ENCODE data around the gene TBX2. TPM values are rescaled to one million over a fixed set of nuclear protein-coding genes. Genes with fewer than 3 reads are reported as not detected.
A peak's percentile ranks its signal among the peaks of the same experiment; 100 is the strongest.

TBX2 gene
- total and polyA plus RNA-seq, 9 of the 15 experiments (the other 6 are each of a cell fraction or from before 2014, with no cell fraction given), result 0.18 TPM; not detected in 8

DNA sequence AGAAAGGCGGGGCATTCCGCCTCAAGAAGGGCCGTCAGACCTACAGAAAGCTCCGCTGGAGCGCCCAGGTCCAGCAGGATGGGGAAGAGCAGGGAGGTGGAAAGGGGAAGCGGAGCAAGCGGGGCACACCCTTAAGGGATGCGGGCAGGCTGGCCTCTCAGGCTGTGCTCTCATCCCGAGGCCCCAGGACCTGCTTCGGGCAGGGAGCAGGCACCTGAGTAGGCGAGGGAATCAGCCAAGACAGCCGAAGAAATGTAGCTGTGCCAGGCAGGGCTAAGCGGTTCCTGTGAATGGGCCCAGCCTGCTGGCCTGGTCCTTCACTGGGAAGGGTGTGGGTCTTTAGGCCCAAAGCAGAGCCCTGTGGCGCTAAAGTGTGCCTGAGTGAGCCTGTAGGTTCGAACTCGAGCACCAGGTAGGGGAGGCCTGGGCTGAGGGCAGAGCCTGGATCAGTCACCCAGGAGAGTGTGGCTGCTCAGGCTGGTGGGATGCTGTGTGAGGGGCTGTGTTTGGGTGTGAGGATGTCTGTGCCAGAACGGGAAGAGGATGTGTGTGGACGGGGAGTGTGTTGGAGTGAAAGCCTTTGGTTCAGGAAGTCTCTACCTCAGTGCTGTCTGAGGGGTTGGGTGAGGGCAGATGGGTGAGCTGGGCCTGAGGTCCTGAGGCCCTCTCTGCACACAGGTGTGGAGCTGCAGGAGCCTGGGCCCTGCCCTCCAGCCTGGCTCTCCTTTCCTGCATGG lies 55.8 kb downstream of the TBX2 start:
- no peak overlapping the region for H2AFZ ChIP-seq (ENCODE audit: low read depth, low read length)
- H3K9me1 ChIP-seq (ENCODE audit: control insufficient read depth, insufficient read depth, low read length), result no peaks in the 10 kb centered on the region
- POLR2A ChIA-PET, result interaction anchor here (0.6 to 1.0 kb wide), 2 partner anchors 13 to 32 kb away, joined by 3 read pairs; no protein-coding TSS in a partner anchor
- H3K27me3 ChIP-seq (ENCODE audit: control insufficient read depth in 2 of 2, insufficient read depth in 2 of 2, low read length in 2 of 2), result peaks cover 34 to 79% of the 10 kb centered on the region in 2 experiments; a peak in 4 of 5 replicates
- in situ Hi-C loops (cut with MboI), result no loop called here
- H3K4me1 ChIP-seq (replicated peaks in 1 of 2; ENCODE audit: control insufficient read depth in 2 of 2, insufficient read depth in 2 of 2, low read length in 2 of 2), result peaks cover 0 to 35% of the 10 kb centered on the region in 2 experiments; a peak in 2 of 5 replicates
- H3K27ac ChIP-seq (ENCODE audit: extremely low read depth, low read depth, low read length), result no peak overlapping the region
- intact Hi-C loops (cut with micrococcal nuclease), result no loop called here
- DNase-seq (ENCODE audit: extremely low read depth in 1 of 4, low spot score in 3 of 4), result no peak
- no peaks in the 10 kb centered on the region for H4K20me1 ChIP-seq (replicated peaks; ENCODE audit: control insufficient read depth, insufficient read depth, low read length)
- no peaks in the 10 kb centered on the region for H3K79me2 ChIP-seq (ENCODE audit: control insufficient read depth, insufficient read depth, low read length)
- no peak overlapping the region for H3K4me2 ChIP-seq (ENCODE audit: insufficient read depth, low read length)
- TF ChIP-seq, protein P1, sequence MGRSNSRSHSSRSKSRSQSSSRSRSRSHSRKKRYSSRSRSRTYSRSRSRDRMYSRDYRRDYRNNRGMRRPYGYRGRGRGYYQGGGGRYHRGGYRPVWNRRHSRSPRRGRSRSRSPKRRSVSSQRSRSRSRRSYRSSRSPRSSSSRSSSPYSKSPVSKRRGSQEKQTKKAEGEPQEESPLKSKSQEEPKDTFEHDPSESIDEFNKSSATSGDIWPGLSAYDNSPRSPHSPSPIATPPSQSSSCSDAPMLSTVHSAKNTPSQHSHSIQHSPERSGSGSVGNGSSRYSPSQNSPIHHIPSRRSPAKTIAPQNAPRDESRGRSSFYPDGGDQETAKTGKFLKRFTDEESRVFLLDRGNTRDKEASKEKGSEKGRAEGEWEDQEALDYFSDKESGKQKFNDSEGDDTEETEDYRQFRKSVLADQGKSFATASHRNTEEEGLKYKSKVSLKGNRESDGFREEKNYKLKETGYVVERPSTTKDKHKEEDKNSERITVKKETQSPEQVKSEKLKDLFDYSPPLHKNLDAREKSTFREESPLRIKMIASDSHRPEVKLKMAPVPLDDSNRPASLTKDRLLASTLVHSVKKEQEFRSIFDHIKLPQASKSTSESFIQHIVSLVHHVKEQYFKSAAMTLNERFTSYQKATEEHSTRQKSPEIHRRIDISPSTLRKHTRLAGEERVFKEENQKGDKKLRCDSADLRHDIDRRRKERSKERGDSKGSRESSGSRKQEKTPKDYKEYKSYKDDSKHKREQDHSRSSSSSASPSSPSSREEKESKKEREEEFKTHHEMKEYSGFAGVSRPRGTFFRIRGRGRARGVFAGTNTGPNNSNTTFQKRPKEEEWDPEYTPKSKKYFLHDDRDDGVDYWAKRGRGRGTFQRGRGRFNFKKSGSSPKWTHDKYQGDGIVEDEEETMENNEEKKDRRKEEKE (IDR thresholded peaks at IDR 0.05; ENCODE audit: borderline replicate concordance in 1 of 2, control insufficient read depth in 1 of 2, low read depth in 2 of 2, low read length in 1 of 2), result peak in 1 of 2 experiments; percentile 16; a peak in 1 of 4 replicates
- TF ChIP-seq, protein P2, sequence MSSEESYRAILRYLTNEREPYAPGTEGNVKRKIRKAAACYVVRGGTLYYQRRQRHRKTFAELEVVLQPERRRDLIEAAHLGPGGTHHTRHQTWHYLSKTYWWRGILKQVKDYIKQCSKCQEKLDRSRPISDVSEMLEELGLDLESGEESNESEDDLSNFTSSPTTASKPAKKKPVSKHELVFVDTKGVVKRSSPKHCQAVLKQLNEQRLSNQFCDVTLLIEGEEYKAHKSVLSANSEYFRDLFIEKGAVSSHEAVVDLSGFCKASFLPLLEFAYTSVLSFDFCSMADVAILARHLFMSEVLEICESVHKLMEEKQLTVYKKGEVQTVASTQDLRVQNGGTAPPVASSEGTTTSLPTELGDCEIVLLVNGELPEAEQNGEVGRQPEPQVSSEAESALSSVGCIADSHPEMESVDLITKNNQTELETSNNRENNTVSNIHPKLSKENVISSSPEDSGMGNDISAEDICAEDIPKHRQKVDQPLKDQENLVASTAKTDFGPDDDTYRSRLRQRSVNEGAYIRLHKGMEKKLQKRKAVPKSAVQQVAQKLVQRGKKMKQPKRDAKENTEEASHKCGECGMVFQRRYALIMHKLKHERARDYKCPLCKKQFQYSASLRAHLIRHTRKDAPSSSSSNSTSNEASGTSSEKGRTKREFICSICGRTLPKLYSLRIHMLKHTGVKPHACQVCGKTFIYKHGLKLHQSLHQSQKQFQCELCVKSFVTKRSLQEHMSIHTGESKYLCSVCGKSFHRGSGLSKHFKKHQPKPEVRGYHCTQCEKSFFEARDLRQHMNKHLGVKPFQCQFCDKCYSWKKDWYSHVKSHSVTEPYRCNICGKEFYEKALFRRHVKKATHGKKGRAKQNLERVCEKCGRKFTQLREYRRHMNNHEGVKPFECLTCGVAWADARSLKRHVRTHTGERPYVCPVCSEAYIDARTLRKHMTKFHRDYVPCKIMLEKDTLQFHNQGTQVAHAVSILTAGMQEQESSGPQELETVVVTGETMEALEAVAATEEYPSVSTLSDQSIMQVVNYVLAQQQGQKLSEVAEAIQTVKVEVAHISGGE (CRISPR knock-in tag; IDR thresholded peaks at IDR 0.05), result peak in 1 of 3 experiments; percentile 65; a peak in 2 of 6 replicates
- TF ChIP-seq TEAD4 (IDR thresholded peaks at IDR 0.05; ENCODE audit: low read length) (no peak), TEAD4 (CRISPR knock-in tag; IDR thresholded peaks at IDR 0.05; ENCODE audit: borderline replicate concordance) (no peak), PTBP1 (IDR thresholded peaks at IDR 0.05; ENCODE audit: low read depth, low read length) (no peak)
- BruUV-seq (replicated peaks), result no TSS peak
- no peak overlapping the region for H3K4me3 ChIP-seq
- no peaks in the 10 kb centered on the region for H3K9me3 ChIP-seq (replicated peaks; ENCODE audit: control insufficient read depth, insufficient read depth, low read depth, low read length)
- WGBS (ENCODE audit: insufficient coverage, low coverage, missing lambda C conversion rate), result 7% methylated on average over 18 of the region's 18 CpGs
- ATAC-seq, result no peak
- H3K36me3 ChIP-seq (ENCODE audit: control insufficient read depth, insufficient read depth, low read length), result no peaks in the 10 kb centered on the region
- H3K9ac ChIP-seq (ENCODE audit: insufficient read depth in 1 of 2, low read depth in 2 of 2, low read length in 2 of 2), result no peak overlapping the region
- no peak for FAIRE-seq
- CTCF ChIA-PET (ENCODE audit: low intra/inter-chr PET ratio), result no interaction called here
